CD4-positive, alpha-beta T cell treated with Interferon gamma for 1 hour (primary cell): ENCODE results near the gene ZNRD2.

Experiments used
- DNase-seq: peaks from one replicate; pipeline ENCODE4 v3.0.0-alpha.2; 2020

Gene ZNRD2

DNA sequence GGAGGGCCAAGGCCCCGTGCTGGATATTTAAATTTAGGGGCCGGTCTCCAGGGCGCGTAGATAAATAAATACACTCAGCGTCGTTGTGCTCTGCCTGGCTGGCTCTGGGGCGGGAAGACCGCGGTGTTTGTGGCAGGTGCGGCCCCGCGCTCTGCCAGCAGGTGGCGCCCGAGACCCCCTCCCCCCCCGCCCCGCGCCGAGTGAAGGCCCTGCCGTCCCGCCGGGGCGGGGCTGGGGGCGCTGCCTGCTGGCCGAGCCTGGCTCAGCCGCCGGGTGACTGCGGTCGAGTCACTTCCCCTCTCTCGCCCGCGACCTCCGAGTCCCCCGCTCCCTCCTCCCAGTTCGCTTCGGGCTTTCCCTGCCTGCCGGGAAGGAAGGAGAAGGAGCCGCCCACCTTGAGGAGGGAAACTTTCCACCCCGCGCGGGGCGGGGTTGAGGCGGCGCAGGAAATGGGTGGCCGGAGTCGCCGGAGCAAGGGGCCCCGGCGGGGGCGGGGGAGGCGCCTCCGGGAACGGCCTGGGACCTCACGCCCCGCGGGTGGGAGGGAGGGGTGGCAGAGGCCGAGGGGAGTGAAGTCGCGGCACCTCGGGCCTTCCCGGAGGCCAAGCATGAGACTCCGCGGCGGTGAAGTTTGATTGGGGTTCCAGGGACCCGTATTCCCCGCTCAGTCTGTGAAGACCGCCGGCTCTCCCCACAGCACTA is 4.0 kb downstream of the ZNRD2 start:
- DNase-seq = peak; percentile 94

DNA sequence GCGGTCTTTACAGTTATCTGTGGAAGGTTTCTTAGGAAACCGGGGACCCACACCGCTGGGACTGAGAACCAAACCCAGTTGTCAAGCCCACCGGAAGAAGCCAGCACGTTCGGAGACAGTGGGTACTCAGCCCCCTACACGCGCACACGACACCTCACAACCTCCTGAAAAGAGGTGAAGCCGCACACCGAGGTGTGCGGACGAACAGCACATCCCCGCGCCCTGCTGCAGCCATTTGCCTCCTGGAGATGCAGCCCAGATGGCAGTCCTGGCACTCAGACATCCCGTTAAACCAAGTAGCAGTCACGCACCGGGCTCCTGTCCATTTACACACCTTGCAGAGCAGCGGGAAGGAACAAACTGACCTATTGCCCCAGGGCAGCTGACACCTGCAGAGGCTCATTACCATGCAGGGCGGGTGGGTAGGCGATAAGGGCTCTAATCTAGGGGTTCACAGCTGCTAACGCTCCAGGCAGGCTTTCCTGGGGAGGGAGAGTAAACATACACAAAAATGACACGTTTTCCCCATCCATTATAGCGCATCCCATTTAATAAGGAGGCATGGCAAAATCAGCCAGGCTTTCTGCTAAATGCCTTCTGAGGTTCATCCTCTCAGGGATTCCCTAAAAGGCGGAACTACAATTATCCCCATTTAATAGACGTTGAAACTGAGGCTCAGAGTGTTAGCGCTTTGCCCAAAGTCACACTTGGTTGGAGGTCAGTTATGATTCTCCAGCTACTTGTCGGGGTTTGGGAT is 4.7 kb downstream of the ZNRD2 start:
- DNase-seq = no peak

DNA sequence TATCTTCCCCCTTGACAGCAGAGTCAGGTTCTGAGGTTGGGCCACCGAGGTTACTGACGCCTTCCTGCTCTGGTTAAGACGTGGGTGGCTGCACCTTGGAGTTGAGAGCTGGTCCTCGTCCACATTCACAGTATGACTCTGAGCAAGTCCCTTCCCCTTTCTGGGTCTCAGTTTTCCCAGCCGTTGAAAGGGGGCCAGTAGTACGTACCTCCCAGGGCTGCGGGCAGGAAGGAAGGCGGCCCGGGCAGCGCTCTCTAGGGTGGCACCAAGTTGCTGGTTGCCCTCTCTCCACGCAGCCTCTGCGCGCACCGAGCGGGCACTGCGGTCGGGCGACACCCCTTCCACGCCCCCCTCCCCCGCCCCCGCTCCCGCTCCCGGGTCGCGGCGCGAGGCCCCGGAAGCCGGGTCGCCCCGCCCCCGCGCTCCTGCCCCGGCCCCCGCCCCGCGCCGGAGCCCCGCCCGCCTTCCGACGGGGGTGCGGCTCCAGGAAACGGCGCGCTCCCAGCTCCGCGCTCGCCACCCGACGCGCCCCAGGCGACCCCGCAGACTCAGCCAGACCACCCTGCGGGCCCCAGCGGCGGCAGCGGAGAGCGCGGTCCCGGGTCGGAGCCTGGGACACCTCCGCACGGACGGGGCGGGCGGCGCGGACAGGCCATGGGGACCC is 5.4 kb downstream of the ZNRD2 start, which contains the start of gene EHBP1L1:
Gene EHBP1L1 (plus strand): TSS at position 486 of the 664 bp plus-strand sequence. CDS start 250 bp downstream, outside the sequence.
- DNase-seq = peak; percentile 84

DNA sequence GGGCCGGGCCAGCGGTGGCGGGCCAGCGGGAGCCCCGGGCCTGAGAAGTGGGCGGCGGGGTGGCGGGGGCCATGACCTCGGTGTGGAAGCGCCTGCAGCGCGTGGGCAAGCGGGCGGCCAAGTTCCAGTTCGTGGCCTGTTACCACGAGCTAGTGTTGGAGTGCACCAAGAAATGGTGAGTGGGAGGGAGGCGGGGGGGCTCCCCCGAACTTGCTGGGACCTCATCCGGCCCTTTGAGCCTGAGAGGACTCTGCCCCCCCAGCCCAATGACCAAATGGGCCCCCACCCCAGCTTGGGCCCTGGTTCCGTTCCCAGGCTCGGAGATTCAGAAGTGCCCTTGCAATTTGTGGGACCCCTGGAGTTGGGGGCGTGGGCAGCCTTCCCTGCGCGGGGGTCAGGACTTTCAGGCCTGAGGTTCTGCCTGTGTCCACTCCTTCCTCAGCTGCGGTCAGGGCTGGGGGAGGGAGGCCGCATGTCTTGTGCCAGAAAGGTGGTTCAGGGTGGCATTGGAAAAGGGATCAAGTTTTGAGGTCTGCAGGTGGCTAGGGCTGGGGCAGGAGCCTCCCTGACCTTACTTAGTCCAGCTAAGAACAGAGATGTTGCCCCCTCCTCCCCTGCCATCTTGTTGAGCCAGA is 6.1 kb downstream of the ZNRD2 start:
- no peak for DNase-seq

DNA sequence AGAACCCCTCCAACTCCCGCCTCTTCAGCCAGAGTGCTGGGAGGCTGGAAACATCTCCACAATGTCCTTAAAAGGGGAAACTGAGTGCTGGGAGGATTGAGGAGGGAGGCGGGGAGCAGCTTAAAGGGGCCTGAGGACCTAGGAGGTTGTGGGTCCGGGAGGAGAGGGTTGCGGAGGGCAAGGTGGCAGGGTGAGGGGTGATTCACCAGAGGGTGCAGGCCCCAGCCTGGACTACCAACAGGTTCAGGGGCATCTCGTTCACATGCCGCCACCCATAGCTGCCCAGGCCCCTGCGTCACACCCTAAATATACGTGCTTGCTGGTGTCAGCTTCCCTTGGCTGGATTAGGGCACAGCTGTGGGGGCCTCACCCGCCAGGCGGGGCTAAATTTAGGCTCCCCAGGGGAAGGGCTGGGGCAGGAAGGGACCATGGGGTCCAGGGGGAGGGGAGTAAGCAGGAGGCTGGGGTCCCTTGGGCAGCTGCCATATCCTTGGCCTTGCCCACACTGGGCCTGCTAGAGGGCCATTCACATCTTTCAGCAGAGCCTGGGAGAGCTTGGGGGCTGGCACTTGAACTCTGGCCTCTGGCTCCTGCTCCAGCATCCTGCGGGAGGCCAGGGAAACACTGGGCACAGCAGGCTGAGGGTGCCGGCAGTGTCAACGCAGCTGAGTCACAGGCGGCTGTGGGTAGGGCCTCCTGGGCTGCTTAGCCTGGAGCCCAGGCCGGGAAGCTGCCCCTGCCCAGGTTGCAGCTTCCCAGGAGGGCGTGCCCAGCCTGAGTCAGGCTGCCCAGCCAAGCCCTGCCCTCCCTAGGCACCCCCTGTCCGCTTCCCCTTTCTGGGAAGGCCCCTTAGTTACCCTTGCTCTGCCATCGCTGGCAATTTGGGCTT is 6.8 kb downstream of the ZNRD2 start:
- DNase-seq = peak; percentile 79

DNA sequence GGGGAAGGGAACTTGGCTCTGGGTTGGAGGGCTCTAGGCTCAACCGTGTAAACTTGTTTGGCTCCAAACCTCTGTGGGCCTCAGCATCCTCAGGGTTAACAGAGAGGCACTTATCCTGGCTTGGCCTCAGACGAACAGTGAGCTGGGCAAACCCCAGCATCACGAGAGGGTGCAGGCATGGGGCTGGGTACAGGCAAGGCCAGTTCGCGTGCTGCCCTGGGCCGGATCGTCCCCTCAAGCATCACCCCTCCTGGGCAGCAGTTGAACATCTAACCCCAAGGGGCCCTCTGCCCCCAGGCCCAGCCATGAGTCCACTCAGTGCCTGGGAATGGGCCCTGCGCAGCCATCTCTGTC is 7.5 kb downstream of the ZNRD2 start:
- DNase-seq = no peak

DNA sequence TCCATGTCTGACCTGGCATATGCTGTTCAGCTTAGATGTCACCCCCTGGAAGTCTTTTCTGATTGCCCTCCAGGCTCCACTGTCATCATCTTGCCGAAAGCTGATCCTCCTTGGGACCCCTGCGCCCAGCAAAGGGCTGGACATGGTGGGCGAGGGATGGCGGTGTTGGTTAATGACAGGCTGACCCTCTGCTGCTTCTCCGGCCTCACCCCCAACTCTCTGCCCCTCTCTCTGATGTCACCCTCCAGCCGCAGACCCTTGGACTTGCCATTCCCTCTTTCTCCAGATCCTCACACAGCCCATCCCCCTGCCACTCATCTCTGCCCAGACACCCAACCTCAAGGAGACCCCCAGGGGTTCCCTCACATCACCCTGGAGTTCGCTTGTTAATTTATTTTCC is 7.9 kb downstream of the ZNRD2 start:
- DNase-seq = no peak

DNA sequence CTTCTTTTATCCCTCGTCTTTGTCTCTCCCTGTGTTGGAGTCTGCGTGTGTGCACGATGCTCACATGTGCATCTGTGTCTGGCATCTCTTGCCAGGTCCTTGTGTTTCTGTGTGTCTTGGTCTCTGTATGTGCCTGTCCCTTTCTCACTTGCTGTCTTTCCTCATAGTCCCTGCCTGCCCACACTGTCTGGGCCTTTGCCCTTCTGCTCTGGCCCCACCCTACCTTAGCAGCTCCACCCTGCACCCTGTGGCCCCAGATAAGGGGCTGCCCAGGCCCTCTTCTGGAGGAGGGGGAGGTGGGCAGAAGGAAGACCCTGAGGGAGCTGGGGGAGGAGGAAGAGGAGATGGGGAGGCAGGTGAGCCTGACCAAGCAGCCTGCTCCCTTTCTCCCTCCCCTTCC is 8.4 kb downstream of the ZNRD2 start:
- no peak for DNase-seq

DNA sequence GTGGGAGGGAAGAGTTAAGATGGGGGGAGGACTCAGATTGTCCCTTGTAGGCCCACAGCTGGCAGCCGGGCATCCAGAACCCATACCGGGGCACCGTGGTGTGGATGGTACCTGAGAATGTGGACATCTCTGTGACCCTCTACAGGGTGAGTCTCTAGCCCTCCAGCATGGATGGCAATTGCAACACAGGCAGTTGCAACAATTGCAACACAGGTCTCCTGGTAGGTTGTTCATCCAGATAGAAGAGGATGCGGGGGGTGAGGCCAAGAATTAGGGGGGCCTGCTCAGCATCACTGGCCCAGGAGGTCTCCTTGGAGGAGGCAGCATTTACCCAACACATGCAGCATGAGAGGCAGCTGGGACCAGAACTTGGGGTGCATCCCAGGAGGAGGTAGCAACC is 9.0 kb downstream of the ZNRD2 start:
- DNase-seq = no peak

DNA sequence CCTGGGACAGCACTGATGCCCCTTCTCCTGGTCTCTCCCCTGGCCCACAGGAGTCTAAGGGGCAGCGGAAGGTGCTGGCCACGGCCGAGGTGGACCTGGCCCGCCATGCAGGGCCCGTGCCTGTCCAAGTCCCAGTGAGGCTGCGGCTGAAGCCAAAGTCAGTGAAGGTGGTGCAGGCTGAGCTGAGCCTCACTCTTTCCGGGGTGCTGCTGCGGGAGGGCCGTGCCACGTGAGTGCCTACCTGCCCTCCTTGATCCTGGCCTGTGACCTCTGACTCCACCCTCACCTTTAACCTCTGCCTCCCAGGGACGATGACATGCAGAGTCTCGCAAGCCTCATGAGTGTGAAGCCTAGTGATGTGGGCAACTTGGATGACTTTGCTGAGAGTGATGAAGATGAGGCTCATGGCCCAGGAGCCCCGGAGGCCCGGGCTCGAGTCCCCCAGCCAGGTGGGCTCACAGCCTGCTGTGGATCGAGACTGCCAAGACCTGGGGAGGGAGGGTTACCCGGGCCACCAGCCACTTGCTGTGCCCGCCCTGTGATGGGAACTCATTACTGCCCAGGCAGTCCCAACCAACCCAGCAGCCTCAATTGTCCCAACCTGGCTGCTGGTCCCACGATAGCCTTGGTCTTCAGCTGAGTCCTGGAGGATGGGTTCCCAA is 9.9 kb downstream of the ZNRD2 start:
- no peak for DNase-seq

DNA sequence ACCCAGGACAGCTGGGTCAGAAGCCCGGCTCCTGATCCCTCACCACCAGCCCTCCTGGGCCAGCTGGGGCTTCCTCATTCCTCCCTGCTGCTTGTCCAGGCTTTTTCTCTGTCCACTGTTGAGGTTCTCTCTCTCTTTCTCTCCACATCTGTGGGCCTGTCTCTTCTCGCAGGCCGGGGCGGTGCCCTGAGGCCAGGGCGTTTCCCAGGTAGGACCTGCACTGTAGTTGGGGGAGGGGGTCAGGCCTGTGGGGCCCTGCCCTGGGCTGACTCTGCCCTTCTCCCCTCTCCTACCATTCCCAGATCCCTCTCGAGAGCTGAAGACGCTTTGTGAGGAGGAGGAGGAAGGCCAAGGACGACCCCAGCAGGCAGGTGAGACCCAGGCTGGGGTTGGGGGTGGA is 10.5 kb downstream of the ZNRD2 start:
- no peak for DNase-seq

DNA sequence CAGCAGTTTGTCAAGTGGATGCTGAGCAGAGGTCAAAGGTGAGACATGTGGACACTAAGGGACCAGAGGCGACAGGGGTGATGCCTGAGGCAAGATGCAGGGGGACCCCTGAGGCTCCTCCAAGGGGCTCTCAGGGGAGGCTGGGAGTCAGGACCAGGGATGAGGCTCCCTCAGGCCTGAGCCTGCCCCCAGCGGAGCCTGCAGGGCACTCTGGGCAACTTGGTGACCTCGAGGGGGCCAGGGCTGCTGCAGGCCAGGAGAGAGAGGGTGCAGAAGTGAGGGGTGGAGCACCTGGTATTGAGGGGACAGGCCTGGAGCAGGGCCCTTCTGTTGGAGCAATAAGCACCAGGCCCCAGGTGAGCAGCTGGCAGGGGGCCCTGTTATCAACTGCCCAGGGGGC is 11.7 kb downstream of the ZNRD2 start:
- DNase-seq = no peak

DNA sequence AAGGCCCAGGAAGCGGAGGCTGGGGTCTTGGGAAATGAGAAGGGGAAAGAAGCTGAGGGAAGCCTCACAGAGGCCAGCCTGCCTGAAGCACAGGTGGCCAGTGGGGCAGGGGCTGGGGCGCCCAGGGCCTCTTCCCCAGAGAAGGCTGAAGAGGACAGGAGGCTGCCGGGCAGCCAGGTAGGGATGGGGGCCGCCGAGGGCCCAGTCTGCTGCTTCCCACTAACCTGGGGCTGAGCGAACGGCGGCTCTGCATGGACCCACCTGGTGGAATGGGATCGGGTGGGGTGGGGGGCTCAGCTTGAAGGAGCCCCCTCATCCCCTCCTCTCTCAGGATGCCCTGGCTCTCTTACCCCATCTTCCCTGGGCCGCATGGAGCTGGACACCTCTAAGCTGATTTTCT is 13.3 kb downstream of the ZNRD2 start:
- no peak for DNase-seq

DNA sequence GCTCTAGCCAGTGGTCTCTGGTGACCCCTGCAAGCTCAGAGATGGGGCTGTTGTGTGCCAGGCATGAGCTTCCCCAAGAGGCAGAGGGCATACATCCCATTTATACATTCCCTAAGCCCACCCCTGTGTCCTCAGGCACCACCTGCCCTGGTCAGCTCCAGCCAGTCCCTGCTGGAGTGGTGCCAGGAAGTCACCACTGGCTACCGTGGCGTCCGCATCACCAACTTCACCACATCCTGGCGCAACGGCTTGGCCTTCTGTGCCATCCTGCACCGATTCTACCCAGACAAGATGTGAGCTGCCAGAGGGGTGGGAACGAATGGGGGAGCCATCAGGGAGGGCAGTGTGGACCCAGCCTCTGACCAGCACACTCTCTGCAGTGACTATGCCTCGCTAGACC is 13.8 kb downstream of the ZNRD2 start:
- DNase-seq = no peak

DNA sequence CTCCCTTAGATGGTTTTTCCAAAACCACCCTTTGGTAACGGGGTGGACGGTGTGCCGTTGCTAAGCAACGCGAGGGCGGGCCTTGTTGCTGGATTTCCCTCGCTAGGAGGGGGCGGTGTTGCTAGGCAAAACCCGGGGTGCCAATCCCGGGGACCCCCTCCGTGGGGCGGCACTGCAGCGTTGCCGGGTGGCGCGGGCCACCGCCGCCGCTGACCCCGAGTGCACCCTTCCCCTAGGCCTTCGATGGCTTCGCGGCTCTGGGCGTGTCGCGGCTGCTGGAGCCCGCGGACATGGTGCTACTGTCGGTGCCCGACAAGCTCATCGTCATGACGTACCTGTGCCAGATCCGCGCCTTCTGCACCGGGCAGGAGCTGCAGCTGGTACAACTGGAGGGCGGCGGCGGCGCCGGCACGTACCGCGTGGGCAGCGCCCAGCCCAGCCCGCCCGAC is 14.5 kb downstream of the ZNRD2 start:
- DNase-seq = no peak

DNA sequence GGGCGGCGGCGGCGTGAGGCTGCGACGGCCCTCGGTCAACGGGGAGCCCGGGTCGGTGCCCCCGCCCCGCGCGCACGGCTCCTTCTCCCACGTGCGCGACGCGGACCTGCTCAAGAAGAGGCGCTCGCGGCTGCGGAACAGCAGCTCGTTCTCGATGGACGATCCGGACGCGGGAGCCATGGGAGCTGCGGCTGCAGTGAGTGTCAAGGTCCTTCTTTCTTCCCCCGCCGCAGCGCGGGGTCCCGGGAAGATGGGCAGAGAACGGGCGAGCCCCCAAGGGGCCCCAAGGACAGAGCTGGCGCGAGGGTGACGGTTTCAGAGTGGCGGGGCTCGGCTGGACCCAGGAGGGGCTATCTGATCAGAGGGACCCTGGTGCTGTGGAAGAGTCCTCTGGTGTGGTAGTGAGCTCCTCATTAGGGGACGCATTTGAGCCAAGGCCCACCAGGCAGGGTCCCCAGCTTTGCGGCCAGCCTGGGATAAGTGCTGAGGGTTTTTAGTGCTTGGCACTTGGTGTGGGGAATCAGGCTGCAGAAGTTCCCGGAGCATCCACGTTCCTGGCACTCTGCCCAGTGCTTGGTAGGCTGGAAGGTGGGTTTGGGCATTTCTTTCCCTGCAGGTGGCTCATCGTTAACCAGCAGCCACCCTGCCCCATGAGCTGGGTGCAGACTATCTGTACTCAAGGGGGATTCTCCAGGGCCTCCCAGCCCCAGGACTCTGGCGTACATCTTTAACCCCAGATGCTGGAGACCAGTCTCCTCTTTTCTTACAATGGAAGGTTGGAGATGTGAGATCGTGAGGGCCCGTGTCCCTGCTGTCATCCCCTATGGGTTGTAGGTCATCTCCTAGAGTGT is 15.3 kb downstream of the ZNRD2 start:
- no peak for DNase-seq

DNA sequence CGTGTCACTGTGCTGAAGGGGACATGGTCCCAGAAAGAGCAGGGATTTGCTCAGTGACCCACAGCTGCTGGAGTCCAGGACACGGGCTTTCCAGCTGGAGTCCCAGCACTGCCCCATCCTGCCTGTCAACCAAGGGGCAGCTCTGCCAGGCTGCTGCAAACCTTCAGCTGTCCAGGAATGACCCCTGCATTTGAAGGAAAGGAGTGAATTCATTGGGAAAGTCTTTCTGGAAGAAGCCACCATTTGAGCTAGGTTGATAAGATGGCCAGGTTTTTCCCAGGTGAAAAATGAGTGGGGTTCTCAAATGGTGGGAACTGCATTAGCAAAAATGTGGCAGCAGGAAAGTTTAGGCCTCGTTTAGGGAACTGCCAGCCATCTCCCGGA is 16.0 kb downstream of the ZNRD2 start:
- DNase-seq = no peak

DNA sequence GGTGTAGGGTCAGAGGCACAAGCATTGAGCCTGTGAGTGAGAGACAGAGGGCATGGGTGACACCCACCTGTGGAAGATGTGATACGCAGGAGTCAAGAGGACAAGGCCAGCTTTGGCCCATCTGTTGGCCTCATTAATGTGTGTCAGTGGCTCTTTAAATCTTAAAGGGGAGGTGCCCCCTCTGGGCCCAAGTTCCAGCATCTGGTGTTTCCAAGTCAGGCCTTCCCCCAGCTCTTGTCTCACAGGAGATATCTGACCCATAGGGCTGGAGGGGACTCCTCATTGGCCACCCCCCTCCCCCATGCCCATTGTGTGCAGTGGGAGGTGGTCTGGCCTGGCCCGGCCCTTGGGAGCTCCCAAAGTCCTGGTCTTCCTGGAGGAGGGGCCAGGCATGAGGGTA is 16.4 kb downstream of the ZNRD2 start:
- no peak for DNase-seq

DNA sequence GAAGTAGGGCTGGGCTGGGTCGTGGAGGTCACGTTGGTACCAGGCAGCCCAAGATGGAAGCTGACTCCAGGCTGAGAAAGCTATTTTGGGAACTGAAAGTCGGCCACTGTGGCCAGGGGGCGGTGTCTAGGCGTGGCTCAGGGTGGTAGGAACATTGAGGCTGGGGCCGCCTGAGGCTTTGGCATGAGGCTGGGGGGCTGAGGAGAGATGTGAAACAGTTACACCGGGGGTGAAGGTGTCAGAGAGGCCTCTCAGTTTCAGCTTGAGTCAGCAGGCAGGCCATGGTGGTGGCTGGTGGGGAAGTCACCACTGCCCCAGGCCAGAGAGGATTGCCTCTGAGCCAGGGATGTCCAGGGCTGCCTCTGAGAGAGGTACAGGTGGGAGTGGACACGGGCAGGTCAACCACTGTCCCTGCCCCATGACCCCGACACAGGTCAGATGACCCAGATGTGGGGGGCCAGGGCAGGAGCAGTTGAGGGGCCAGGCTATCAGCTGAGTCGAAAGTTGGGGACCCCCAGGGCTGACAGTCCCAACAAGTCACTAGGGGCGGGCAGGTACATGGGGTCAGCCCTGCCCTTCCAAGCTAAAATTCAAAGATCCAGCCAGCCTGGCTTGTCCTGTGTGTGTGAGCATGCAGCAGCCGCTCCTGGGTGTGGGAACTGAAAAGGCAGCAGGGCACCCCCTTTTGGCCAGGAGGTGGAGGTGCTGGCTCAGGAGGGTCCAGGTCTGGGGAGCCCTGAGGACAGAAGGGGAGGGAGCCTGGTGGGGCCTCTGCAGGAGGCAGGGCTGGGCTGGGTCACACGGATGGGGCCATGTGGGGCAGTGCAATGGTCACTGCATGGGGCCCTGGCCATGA is 18.1 kb downstream of the ZNRD2 start:
- DNase-seq = peak; percentile 81
